Fibroblast of lung (primary cell): ENCODE results near the gene CHRNA9. TPM values are rescaled to one million over a fixed set of nuclear protein-coding genes. Genes with fewer than 3 reads are reported as not detected.

Source experiments
- DNase-seq, 2 donors: peaks; one replicate each; pipeline versions ENCODE4 v3.0.0 to v3.0.0-alpha.2; 2010; ENCODE audit warnings: low read depth in 2 of 2
- H2AFZ ChIP-seq: 2 replicates; pipeline ENCODE4 v1.5.1; 2012; ENCODE audit warnings: low read length, control low read depth, inconsistent platforms
- H3K27ac ChIP-seq: 2 replicates; pipeline ENCODE4 v1.5.1; 2011; ENCODE audit warnings: low read length, control low read depth; ENCODE audit not compliant: insufficient read depth
- H3K27me3 ChIP-seq: 2 replicates; pipeline ENCODE4 v1.5.1; 2011; ENCODE audit warnings: mild to moderate bottlenecking, low read length; ENCODE audit not compliant: control insufficient read depth, insufficient read depth
- H3K36me3 ChIP-seq: 2 replicates; pipeline ENCODE4 v1.5.1; 2011; ENCODE audit warnings: low read length; ENCODE audit not compliant: control insufficient read depth, insufficient read depth
- H3K4me1 ChIP-seq: 2 replicates; pipeline ENCODE4 v1.5.1; 2011; ENCODE audit warnings: low read length; ENCODE audit not compliant: control insufficient read depth, insufficient read depth; ENCODE audit errors: extremely low read depth
- H3K4me2 ChIP-seq: 2 replicates; pipeline ENCODE4 v1.5.1; 2011; ENCODE audit warnings: low read length, control low read depth; ENCODE audit not compliant: insufficient read depth; ENCODE audit errors: extremely low read depth
- H3K4me3 ChIP-seq, 4 experiments: fragments of 200-600 bp in 1 of 4; sonication (generic) in 1 of 4; replicated peaks in 1 of 4; 2 replicates each; pipeline ENCODE4 v1.5.1; 2011 to 2016; ENCODE audit warnings: low read length in 4 of 4, low read depth in 3 of 4, mild to moderate bottlenecking in 3 of 4, control low read depth in 2 of 4, inconsistent platforms in 1 of 4, mixed read lengths in 1 of 4; ENCODE audit not compliant: insufficient read depth in 1 of 4; ENCODE audit errors: control extremely low read depth in 1 of 4
- H3K79me2 ChIP-seq: 2 replicates; pipeline ENCODE4 v1.5.1; 2012; ENCODE audit warnings: mild to moderate bottlenecking, low read length, inconsistent platforms; ENCODE audit not compliant: control insufficient read depth, insufficient read depth
- H3K9ac ChIP-seq: 2 replicates; pipeline ENCODE4 v1.5.1; 2011; ENCODE audit warnings: mild to moderate bottlenecking, low read length, control low read depth; ENCODE audit not compliant: insufficient read depth
- H3K9me3 ChIP-seq: 2 replicates; pipeline ENCODE4 v1.5.1; 2012; ENCODE audit warnings: low read depth, low read length; ENCODE audit not compliant: control insufficient read depth, insufficient read depth
- H4K20me1 ChIP-seq: 2 replicates; pipeline ENCODE4 v1.5.1; 2011; ENCODE audit warnings: low read length; ENCODE audit not compliant: control insufficient read depth, insufficient read depth; ENCODE audit errors: extremely low read depth
- EZH2 ChIP-seq: IDR thresholded peaks from 2 replicates; pipeline ENCODE4 v1.5.1; 2012; ENCODE audit warnings: low read length, control low read depth, mild to moderate bottlenecking; ENCODE audit errors: missing control alignments
- polyA plus RNA-seq, 2 donors: library from polyadenylated mRNA; depleted of rRNA in 1 of 2; stranded (reverse) in 1 of 2; unstranded in 1 of 2; fragments of >200 nt; gene quantifications; 2 replicates each; pipeline ENCODE4 v1.2.1, GENCODE V29; 2011 to 2012; ENCODE audit warnings: missing spikeins in 1 of 2
- total RNA-seq: library from RNA; depleted of rRNA; stranded (reverse); fragments of >200 nt; gene quantifications from 2 replicates; pipeline ENCODE4 v1.2.1, GENCODE V29; 2014
- TF ChIP-seq, protein P1 (sequence below), 2 donors: IDR thresholded peaks in 1 of 2; conservative IDR thresholded peaks in 1 of 2; 1 replicate in 1 of 2; 2 replicates in 1 of 2; pipeline ENCODE4 v1.5.1; 2011 to 2012; ENCODE audit warnings: low read length in 2 of 2, control low read depth in 1 of 2, inconsistent platforms in 1 of 2, low read depth in 1 of 2, mild to moderate bottlenecking in 1 of 2

The CHRNA9 gene
- total and polyA plus RNA-seq, 2 donors (not counting 1 experiment from before 2014, with no cell fraction given): not detected

DNA sequence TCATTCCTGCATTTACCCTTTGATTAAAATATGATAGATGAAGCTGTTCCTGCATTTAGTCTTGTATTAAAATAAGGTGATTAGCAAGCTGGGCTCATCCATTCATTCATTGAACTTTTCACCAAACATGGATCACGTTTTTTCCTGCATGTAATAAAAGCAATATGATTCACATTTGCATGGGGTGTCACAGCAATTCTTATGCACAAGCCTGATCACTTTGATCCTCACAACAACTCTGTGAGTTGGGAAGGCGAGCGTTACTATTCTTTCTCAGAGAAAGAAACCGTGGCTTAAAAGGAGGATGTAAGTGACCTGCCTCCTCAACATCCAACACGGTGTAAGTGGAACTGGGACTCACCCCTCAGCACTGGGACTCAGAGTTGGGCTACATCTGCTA lies 20.0 kb downstream of the CHRNA9 start:
- Histone ChIP-seq H3K4me2 (no peak overlapping the region), H3K4me1 (no peaks in the 10 kb centered on the region), H4K20me1 (no peaks in the 10 kb centered on the region), H3K9me3 (no peaks in the 10 kb centered on the region), H3K4me3 (no peak overlapping the region), H3K27me3 (peaks cover 2% of the 10 kb centered on the region), H3K36me3 (no peaks in the 10 kb centered on the region), H3K79me2 (no peaks in the 10 kb centered on the region), H3K9ac (no peak overlapping the region), H3K27ac (no peak overlapping the region), H2AFZ (no peak overlapping the region)
- TF ChIP-seq, protein P1, sequence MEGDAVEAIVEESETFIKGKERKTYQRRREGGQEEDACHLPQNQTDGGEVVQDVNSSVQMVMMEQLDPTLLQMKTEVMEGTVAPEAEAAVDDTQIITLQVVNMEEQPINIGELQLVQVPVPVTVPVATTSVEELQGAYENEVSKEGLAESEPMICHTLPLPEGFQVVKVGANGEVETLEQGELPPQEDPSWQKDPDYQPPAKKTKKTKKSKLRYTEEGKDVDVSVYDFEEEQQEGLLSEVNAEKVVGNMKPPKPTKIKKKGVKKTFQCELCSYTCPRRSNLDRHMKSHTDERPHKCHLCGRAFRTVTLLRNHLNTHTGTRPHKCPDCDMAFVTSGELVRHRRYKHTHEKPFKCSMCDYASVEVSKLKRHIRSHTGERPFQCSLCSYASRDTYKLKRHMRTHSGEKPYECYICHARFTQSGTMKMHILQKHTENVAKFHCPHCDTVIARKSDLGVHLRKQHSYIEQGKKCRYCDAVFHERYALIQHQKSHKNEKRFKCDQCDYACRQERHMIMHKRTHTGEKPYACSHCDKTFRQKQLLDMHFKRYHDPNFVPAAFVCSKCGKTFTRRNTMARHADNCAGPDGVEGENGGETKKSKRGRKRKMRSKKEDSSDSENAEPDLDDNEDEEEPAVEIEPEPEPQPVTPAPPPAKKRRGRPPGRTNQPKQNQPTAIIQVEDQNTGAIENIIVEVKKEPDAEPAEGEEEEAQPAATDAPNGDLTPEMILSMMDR (conservative IDR thresholded peaks at IDR 0.05 in 1 of 2, IDR thresholded peaks at IDR 0.05 in 1 of 2; ENCODE audit: low read depth in 1 of 2, low read length in 2 of 2): no peak
- no peak for TF ChIP-seq EZH2
- no peak for DNase-seq

DNA sequence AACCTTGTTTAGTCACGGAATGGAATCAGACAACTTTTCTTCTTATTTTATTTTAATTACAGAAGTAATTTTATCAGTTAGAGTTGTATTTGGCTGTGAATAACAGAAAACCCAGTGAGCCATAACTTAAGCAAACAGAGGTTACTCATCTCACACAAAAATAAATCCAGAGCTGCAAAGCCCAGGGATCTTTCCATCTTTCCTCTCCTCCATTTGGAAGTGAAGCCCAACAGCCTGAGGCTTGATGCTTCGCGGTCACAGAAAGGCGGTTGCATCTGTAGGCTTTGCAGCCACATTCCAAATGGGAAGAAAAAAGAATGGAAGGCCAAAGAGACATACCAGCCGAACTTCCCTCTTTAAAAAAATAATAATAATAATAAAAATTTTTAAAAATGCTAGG lies 22.6 kb downstream of the CHRNA9 start:
- TF ChIP-seq EZH2: no peak
- TF ChIP-seq, protein P1 (conservative IDR thresholded peaks at IDR 0.05 in 1 of 2, IDR thresholded peaks at IDR 0.05 in 1 of 2; ENCODE audit: low read depth in 1 of 2, low read length in 2 of 2): no peak
- no peak overlapping the region for H2AFZ ChIP-seq
- no peak overlapping the region for H3K4me2 ChIP-seq
- H3K9me3 ChIP-seq: no peaks in the 10 kb centered on the region
- H3K4me3 ChIP-seq: no peak overlapping the region
- H3K79me2 ChIP-seq: no peaks in the 10 kb centered on the region
- H3K36me3 ChIP-seq: no peaks in the 10 kb centered on the region
- H3K4me1 ChIP-seq: no peaks in the 10 kb centered on the region
- no peaks in the 10 kb centered on the region for H3K27me3 ChIP-seq
- no peaks in the 10 kb centered on the region for H4K20me1 ChIP-seq
- DNase-seq: peak in 1 of 2 donors; percentile 2
- no peak overlapping the region for H3K27ac ChIP-seq
- H3K9ac ChIP-seq: no peak overlapping the region

DNA sequence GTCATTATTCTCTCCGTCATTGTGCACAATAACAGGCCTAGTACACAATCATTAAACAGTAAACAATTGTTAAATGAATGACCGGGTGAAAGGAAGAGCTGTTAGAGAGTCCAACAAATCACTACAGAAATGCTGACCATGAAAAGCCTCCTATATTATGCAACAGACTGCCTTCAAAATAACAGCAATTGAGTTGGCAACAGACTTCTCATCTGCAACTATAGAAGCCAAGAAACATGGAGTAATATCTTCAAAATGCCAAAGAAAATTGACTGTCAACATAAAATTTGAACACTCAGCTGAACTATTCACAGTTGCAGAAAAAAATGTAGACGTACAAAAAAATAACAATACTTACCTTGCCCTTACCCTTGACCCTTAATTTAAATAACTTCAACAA lies 26.2 kb downstream of the CHRNA9 start:
- Histone ChIP-seq H3K27ac (no peak overlapping the region), H3K27me3 (no peaks in the 10 kb centered on the region), H2AFZ (no peak overlapping the region), H4K20me1 (no peaks in the 10 kb centered on the region), H3K36me3 (no peaks in the 10 kb centered on the region), H3K79me2 (no peaks in the 10 kb centered on the region), H3K4me2 (no peak overlapping the region), H3K4me3 (no peak overlapping the region), H3K9ac (no peak overlapping the region), H3K9me3 (no peaks in the 10 kb centered on the region), H3K4me1 (no peaks in the 10 kb centered on the region)
- no peak for TF ChIP-seq EZH2
- TF ChIP-seq, protein P1 (conservative IDR thresholded peaks at IDR 0.05 in 1 of 2, IDR thresholded peaks at IDR 0.05 in 1 of 2; ENCODE audit: low read depth in 1 of 2, low read length in 2 of 2): no peak
- DNase-seq: no peak
